ENCODE measurements around the gene DNAJB5.

GRCh38 chr9:34988218-34989002, 1.1 kb upstream of the DNAJB5 start:
- TF ChIP-seq EZH2 (IDR thresholded peaks at IDR 0.05; ENCODE audit: low read depth, unreplicated experiment), result no peak
- TF ChIP-seq, protein P1, sequence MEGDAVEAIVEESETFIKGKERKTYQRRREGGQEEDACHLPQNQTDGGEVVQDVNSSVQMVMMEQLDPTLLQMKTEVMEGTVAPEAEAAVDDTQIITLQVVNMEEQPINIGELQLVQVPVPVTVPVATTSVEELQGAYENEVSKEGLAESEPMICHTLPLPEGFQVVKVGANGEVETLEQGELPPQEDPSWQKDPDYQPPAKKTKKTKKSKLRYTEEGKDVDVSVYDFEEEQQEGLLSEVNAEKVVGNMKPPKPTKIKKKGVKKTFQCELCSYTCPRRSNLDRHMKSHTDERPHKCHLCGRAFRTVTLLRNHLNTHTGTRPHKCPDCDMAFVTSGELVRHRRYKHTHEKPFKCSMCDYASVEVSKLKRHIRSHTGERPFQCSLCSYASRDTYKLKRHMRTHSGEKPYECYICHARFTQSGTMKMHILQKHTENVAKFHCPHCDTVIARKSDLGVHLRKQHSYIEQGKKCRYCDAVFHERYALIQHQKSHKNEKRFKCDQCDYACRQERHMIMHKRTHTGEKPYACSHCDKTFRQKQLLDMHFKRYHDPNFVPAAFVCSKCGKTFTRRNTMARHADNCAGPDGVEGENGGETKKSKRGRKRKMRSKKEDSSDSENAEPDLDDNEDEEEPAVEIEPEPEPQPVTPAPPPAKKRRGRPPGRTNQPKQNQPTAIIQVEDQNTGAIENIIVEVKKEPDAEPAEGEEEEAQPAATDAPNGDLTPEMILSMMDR (conservative IDR thresholded peaks at IDR 0.05; ENCODE audit: low read depth in 2 of 2), result no peak
- no peak for TF ChIP-seq EZH2phosphoT487 (IDR thresholded peaks at IDR 0.05; ENCODE audit: unreplicated experiment)
- peak; percentile 35; the same call in 1 of the 2 replicates for TF ChIP-seq POLR2AphosphoS5 (IDR thresholded peaks at IDR 0.05; ENCODE audit: low read depth)
- TF ChIP-seq NANOG (IDR thresholded peaks at IDR 0.05; ENCODE audit: borderline replicate concordance), result no peak
- TF ChIP-seq STAT1 (IDR thresholded peaks at IDR 0.05; ENCODE audit: unreplicated experiment), result no peak
- TF ChIP-seq REST (IDR thresholded peaks at IDR 0.05; ENCODE audit: unreplicated experiment), result no peak
- peak; percentile 42; the same call in 1 of the 2 replicates for TF ChIP-seq CREB1 (CRISPR knock-in tag; IDR thresholded peaks at IDR 0.05; ENCODE audit: low read depth)
- TF ChIP-seq ZNF331 (CRISPR knock-in tag; IDR thresholded peaks at IDR 0.05; ENCODE audit: low read depth), result no peak
